ENCODE measurements around the gene PI16. TPM values are rescaled to one million over a fixed set of nuclear protein-coding genes. Genes with fewer than 3 reads are reported as not detected.
"Not testable (repeated sequence)": the region's sequence is repeated elsewhere in the genome, so short reads cannot be mapped to it uniquely, and the experiment has no call there.

PI16 gene
- total and polyA plus RNA-seq, 7 experiments from 2014 or later = 1.2 to 10.6 (median 2.4) TPM

DNA sequence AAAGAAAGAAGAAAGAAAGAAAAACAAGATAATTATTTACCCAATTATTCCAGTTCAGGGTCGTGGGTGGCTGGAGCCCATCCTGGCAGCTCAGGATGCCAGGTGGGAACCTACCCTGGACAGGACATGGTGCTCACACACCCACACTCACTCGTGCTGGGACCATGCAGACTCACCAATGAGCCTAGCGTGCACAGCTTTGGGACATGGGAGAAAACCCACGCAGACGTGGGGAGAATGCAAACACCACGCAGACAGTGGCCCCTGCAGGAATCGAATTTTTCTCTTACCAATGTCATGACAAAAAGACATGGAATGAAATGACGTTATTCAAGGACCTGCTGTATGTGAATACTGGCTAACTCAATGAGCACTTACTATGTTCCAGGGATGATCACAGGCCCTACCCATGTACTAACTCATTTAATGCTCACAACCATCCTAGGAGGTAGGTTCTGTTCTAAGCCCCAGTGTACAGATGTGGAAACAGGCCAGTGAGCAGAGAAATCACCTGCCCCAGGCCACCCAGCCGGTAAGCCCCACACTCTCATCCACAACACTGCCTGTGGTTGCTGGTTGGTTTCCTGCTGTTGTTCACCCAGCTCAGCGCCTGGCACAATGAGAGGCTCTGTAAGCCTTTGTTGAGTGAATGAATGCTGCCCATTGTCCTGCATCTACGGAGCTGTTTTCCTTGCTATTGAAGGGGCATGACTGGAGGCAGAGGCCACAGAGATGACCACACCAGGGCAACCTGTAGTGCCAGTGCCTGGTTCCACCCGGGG lies 6.8 kb upstream of the PI16 start:
- Histone ChIP-seq H3K4me1 (ENCODE audit: control insufficient read depth in 2 of 2, insufficient read depth in 2 of 2, low read length in 2 of 2) (peaks cover 9 to 17% of the 10 kb centered on the region in 2 donors), H3K36me3 (ENCODE audit: control insufficient read depth in 2 of 3, insufficient read depth in 3 of 3, low read length in 3 of 3) (no peaks in the 10 kb centered on the region), H3K27me3 (ENCODE audit: control insufficient read depth in 2 of 2, insufficient read depth in 2 of 2, low read length in 2 of 2) (no peaks in the 10 kb centered on the region), H3K9me3 (ENCODE audit: control insufficient read depth in 2 of 3, low read length in 3 of 3) (no peaks in the 10 kb centered on the region), H3K27ac (ENCODE audit: low read depth, low read length) (peak overlapping the region; percentile 23), H3K4me3 (ENCODE audit: low read length) (no peak overlapping the region)
- peak overlapping the region in 8 of 10 donors; percentile 31 to 74 (median 62) for H3K4me3 Mint-ChIP-seq
- H3K9me3 Mint-ChIP-seq = no peaks in the 10 kb centered on the region
- H3K27me3 Mint-ChIP-seq = peaks cover 0 to 26% (median 0%) of the 10 kb centered on the region in 5 donors
- POLR2A ChIA-PET = interaction anchor here (0.9 kb wide), 1 partner anchor 12 kb away, joined by 4 read pairs; no protein-coding TSS in a partner anchor
- ATAC-seq = peak; percentile 83
- H3K4me1 Mint-ChIP-seq = peaks cover 5 to 44% (median 26%) of the 10 kb centered on the region in 7 donors
- H3K36me3 Mint-ChIP-seq = no peaks in the 10 kb centered on the region
- peak overlapping the region in 5 of 9 donors; percentile 7 to 85 (median 57) for H3K27ac Mint-ChIP-seq
- peak in 6 of 9 donors; percentile 8 to 53 (median 35) for DNase-seq
- intact Hi-C loops (cut with micrococcal nuclease) = no loop called here
- CTCF ChIA-PET = no interaction called here

DNA sequence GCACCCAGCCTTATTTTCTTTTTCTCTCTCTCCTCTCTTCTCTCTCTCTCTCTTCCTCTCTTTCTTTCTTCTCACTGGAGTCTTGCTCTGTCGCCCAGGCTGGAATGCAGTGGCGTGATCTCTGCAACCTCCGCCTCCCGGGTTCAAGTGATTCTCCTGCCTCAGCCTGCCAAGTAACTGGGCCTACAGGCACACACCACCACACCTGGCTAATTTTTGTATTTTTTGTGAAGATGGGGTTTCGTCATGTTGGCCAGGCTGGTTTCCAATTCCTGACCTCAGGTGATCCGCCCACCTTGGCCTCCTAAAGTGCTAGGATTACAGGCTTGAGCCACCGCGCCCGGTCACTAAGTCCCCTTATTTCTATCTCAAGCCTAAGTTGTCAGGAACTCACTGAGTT lies 5.5 kb upstream of the PI16 start:
- H3K27ac ChIP-seq (ENCODE audit: low read depth, low read length); POLR2A ChIA-PET; H3K27me3 ChIP-seq (ENCODE audit: control insufficient read depth in 2 of 2, insufficient read depth in 2 of 2, low read length in 2 of 2); ATAC-seq; DNase-seq; CTCF ChIA-PET; H3K9me3 ChIP-seq (ENCODE audit: control insufficient read depth in 2 of 3, low read length in 3 of 3); H3K4me3 ChIP-seq (ENCODE audit: low read length); H3K9me3 Mint-ChIP-seq; H3K36me3 ChIP-seq (ENCODE audit: control insufficient read depth in 2 of 3, insufficient read depth in 3 of 3, low read length in 3 of 3); intact Hi-C loops (cut with micrococcal nuclease); H3K36me3 Mint-ChIP-seq: not testable (repeated sequence)
- H3K27ac Mint-ChIP-seq = peak overlapping the region in 5 of 9 donors; percentile 0 to 53 (median 47)
- H3K27me3 Mint-ChIP-seq = peaks cover 0 to 20% (median 4%) of the 10 kb centered on the region in 5 donors
- peaks cover 14 to 46% (median 34%) of the 10 kb centered on the region in 7 donors for H3K4me1 Mint-ChIP-seq
- H3K4me3 Mint-ChIP-seq = peak overlapping the region in 3 of 10 donors; percentile 3 to 62 (median 40)
- H3K4me1 ChIP-seq (ENCODE audit: control insufficient read depth in 2 of 2, insufficient read depth in 2 of 2, low read length in 2 of 2) = peaks cover 13 to 25% of the 10 kb centered on the region in 2 donors

DNA sequence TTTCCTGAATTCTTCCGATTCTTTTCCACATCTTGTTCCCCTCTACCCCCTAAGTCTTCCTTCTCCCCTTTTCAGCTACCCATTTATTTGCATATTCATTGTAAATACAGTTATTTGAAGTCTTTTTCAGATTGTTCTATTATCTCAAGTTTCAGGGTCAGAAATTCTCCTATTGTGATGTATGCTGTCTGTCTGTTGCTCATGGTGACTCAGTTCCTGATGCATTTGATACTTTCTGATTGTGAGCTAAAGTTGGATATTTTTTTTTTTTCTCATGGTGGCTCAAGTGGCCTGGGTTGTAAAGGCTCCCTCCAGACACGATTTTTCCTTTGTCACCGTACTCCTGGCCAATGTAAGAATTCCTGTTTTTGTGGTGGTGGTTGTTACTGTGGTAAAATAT lies 4.9 kb upstream of the PI16 start:
- Histone ChIP-seq H3K4me1 (ENCODE audit: control insufficient read depth in 2 of 2, insufficient read depth in 2 of 2, low read length in 2 of 2) (peaks cover 19 to 30% of the 10 kb centered on the region in 2 donors), H3K9me3 (ENCODE audit: control insufficient read depth in 2 of 3, low read length in 3 of 3) (no peaks in the 10 kb centered on the region), H3K4me3 (ENCODE audit: low read length) (no peak overlapping the region), H3K36me3 (ENCODE audit: control insufficient read depth in 2 of 3, insufficient read depth in 3 of 3, low read length in 3 of 3) (no peaks in the 10 kb centered on the region), H3K27me3 (ENCODE audit: control insufficient read depth in 2 of 2, insufficient read depth in 2 of 2, low read length in 2 of 2) (no peaks in the 10 kb centered on the region), H3K27ac (ENCODE audit: low read depth, low read length) (no peak overlapping the region)
- ChIA-PET POLR2A (no interaction called here), CTCF (no interaction called here)
- Mint-ChIP-seq H3K4me3 (peak overlapping the region in 2 of 10 donors; percentile 27 to 62), H3K9me3 (no peaks in the 10 kb centered on the region), H3K27me3 (peaks cover 0 to 16% (median 4%) of the 10 kb centered on the region in 5 donors), H3K4me1 (peaks cover 20 to 52% (median 39%) of the 10 kb centered on the region in 7 donors), H3K27ac (peak overlapping the region in 6 of 9 donors; percentile 0 to 53 (median 46)), H3K36me3 (no peaks in the 10 kb centered on the region)
- ATAC-seq (no peak), DNase-seq (no peak)
- intact Hi-C loops (cut with micrococcal nuclease) = loop anchor here in 1 of 2 donors (5.0 kb wide), 1 partner anchor 37 kb away; no protein-coding TSS in a partner anchor

DNA sequence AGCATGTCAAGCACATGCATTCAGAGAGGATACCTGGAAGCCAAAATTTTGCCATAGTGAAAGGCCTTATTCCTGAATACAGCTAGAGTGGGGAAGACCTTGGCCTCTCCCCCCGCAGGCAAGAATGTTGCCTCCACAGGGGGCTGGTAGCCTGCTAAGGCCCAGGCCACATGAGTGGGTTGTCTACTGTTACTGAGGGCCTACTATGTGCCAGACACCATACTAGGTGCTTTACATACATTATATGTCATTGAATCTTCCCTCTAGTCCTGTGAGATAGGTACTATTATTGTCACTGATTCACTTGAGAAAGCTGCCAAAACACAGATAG lies 642 bp upstream of the PI16 start:
- DNase-seq = no peak
- Histone ChIP-seq H3K36me3 (ENCODE audit: control insufficient read depth in 2 of 3, insufficient read depth in 3 of 3, low read length in 3 of 3) (no peaks in the 10 kb centered on the region), H3K27ac (ENCODE audit: low read depth, low read length) (peak overlapping the region; percentile 55), H3K9me3 (ENCODE audit: control insufficient read depth in 2 of 3, low read length in 3 of 3) (no peaks in the 10 kb centered on the region), H3K27me3 (ENCODE audit: control insufficient read depth in 2 of 2, insufficient read depth in 2 of 2, low read length in 2 of 2) (no peaks in the 10 kb centered on the region), H3K4me3 (ENCODE audit: low read length) (peak overlapping the region; percentile 12), H3K4me1 (ENCODE audit: control insufficient read depth in 2 of 2, insufficient read depth in 2 of 2, low read length in 2 of 2) (peaks cover 23 to 35% of the 10 kb centered on the region in 2 donors)
- Mint-ChIP-seq H3K4me1 (peaks cover 32 to 61% (median 48%) of the 10 kb centered on the region in 7 donors), H3K36me3 (no peaks in the 10 kb centered on the region), H3K4me3 (peak overlapping the region; percentile 13 to 90 (median 80)), H3K27me3 (peaks cover 0 to 10% (median 4%) of the 10 kb centered on the region in 5 donors), H3K9me3 (no peaks in the 10 kb centered on the region), H3K27ac (peak overlapping the region in 6 of 9 donors; percentile 15 to 91 (median 82))
- intact Hi-C loops (cut with micrococcal nuclease) = loop anchor here in 1 of 2 donors (5.0 kb wide), 1 partner anchor 42 kb away; no protein-coding TSS in a partner anchor
- POLR2A ChIA-PET = no interaction called here
- CTCF ChIA-PET = no interaction called here
- ATAC-seq = no peak

DNA sequence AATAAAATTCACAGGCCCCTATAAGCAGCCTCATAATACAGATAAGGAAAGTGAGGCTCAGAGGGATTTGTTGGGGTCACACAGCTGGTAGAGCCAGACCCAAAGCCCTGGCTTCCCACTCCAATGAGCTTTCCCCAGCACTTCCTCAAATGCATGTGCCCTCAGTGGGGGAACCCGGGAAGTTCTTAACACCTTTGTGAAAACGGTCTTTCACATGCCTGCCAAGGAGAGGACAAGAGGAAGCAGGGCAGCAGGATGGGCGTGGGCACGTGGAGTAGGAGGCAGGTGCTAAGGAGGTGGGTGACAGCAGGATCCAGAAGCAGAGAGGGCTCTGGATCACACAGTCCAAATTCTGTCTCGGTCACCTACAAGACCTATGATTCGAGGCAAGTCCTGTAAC lies 598 bp downstream of the PI16 start:
- no peaks in the 10 kb centered on the region for H3K9me3 Mint-ChIP-seq
- H3K36me3 ChIP-seq (ENCODE audit: control insufficient read depth in 2 of 3, insufficient read depth in 3 of 3, low read length in 3 of 3) = no peaks in the 10 kb centered on the region
- H3K27me3 Mint-ChIP-seq = peaks cover 0 to 8% (median 4%) of the 10 kb centered on the region in 5 donors
- H3K36me3 Mint-ChIP-seq = no peaks in the 10 kb centered on the region
- H3K27ac ChIP-seq (ENCODE audit: low read depth, low read length) = peak overlapping the region; percentile 22
- ATAC-seq = no peak
- peak overlapping the region; percentile 16 to 91 (median 60) for H3K27ac Mint-ChIP-seq
- peaks cover 23 to 35% of the 10 kb centered on the region in 2 donors for H3K4me1 ChIP-seq (ENCODE audit: control insufficient read depth in 2 of 2, insufficient read depth in 2 of 2, low read length in 2 of 2)
- CTCF ChIA-PET = interaction anchor here (2.1 kb wide), 1 partner anchor 31 kb away, joined by 4 read pairs; the partner anchor contains the start of gene MTCH1
- peaks cover 35 to 52% (median 38%) of the 10 kb centered on the region in 7 donors for H3K4me1 Mint-ChIP-seq
- peak overlapping the region; percentile 12 for H3K4me3 ChIP-seq (ENCODE audit: low read length)
- H3K27me3 ChIP-seq (ENCODE audit: control insufficient read depth in 2 of 2, insufficient read depth in 2 of 2, low read length in 2 of 2) = no peaks in the 10 kb centered on the region
- no peaks in the 10 kb centered on the region for H3K9me3 ChIP-seq (ENCODE audit: control insufficient read depth in 2 of 3, low read length in 3 of 3)
- POLR2A ChIA-PET = interaction anchor here (0.8 to 1.8 kb wide), 5 partner anchors 10 to 70 kb away, joined by 4 to 8 read pairs (median 6); partner anchors contain the start of genes C6orf89 and MTCH1
- DNase-seq = peak in 1 of 9 donors; percentile 19
- intact Hi-C loops (cut with micrococcal nuclease) = no loop called here
- peak overlapping the region; percentile 9 to 90 (median 80) for H3K4me3 Mint-ChIP-seq

DNA sequence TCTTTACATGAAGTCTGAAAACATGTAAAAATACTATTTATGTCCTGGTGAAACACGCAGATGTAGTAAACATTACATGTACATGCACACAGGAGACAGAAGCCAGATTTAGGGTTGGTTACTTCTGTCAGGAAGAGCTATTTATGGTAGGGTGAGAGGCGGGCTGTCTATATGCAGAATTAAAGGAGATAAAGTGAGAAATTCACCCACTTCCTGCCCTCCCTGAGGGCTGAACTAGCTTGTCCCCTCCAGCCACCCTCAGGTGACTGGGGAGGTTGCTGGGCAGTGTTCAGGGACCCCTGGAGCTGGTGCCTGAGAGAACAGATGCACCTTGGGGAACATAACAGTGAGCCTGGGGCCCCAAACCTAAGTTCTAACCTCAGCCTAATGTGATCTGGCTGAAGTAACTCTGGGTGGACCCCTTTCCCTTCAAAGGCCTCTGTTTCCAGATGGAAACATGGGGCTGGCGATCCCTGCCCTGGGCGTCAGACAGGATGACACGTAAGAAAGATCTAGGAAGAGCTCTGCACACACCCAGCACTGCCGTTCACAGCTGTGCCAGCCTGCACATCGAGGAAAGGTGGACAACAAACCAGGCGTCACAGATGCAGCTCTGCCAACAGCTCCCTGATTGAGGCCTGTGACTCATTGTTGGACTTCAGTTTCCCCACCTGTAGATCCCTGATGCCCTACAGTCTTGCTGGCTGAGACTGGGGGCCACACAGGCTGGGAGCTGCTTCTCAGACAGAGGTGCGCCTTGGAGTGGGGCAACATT lies 1.3 kb downstream of the PI16 start:
- peak overlapping the region; percentile 9 to 90 (median 80) for H3K4me3 Mint-ChIP-seq
- no peaks in the 10 kb centered on the region for H3K27me3 ChIP-seq (ENCODE audit: control insufficient read depth in 2 of 2, insufficient read depth in 2 of 2, low read length in 2 of 2)
- peak overlapping the region; percentile 12 for H3K4me3 ChIP-seq (ENCODE audit: low read length)
- no peaks in the 10 kb centered on the region for H3K9me3 ChIP-seq (ENCODE audit: control insufficient read depth in 2 of 3, low read length in 3 of 3)
- H3K36me3 Mint-ChIP-seq = no peaks in the 10 kb centered on the region
- H3K27ac ChIP-seq (ENCODE audit: low read depth, low read length) = peak overlapping the region; percentile 23
- peak overlapping the region; percentile 29 to 91 (median 61) for H3K27ac Mint-ChIP-seq
- ATAC-seq (peak; percentile 33), DNase-seq (peak in 1 of 9 donors; percentile 18)
- ChIA-PET CTCF (interaction anchor here (2.1 kb wide), 1 partner anchor 30 kb away, joined by 4 read pairs; the partner anchor contains the start of gene MTCH1), POLR2A (interaction anchor here (0.5 to 1.8 kb wide), 6 partner anchors 9 to 360 kb away, joined by 3 to 8 read pairs (median 6); partner anchors contain the start of genes C6orf89 and MTCH1)
- peaks cover 0 to 8% (median 4%) of the 10 kb centered on the region in 5 donors for H3K27me3 Mint-ChIP-seq
- peaks cover 33 to 55% (median 41%) of the 10 kb centered on the region in 7 donors for H3K4me1 Mint-ChIP-seq
- no peaks in the 10 kb centered on the region for H3K9me3 Mint-ChIP-seq
- intact Hi-C loops (cut with micrococcal nuclease) = no loop called here
- no peaks in the 10 kb centered on the region for H3K36me3 ChIP-seq (ENCODE audit: control insufficient read depth in 2 of 3, insufficient read depth in 3 of 3, low read length in 3 of 3)
- H3K4me1 ChIP-seq (ENCODE audit: control insufficient read depth in 2 of 2, insufficient read depth in 2 of 2, low read length in 2 of 2) = peaks cover 23 to 35% of the 10 kb centered on the region in 2 donors

Data from naive thymus-derived CD4-positive, alpha-beta T cell (primary cell).